SK-N-SH treated with all-trans-retinoic acid at 6 μM for 48 hours (cell line): ENCODE results near the gene GP1BA.

ENCODE experiments used
- RARB ChIP-seq: fragments of 250-450 bp; sonication (Bioruptor Pico); IDR thresholded peaks from 2 replicates; pipeline ENCODE4 v1.8.0; 2021; ENCODE audit warnings: mild to moderate bottlenecking, moderate library complexity
- ZFP30 ChIP-seq: fragments of 450-650 bp; formaldehyde crosslinking; IDR thresholded peaks from 2 replicates; pipeline ENCODE4 v1.5.0; 2022; ENCODE audit warnings: mild to moderate bottlenecking, moderate library complexity

DNA sequence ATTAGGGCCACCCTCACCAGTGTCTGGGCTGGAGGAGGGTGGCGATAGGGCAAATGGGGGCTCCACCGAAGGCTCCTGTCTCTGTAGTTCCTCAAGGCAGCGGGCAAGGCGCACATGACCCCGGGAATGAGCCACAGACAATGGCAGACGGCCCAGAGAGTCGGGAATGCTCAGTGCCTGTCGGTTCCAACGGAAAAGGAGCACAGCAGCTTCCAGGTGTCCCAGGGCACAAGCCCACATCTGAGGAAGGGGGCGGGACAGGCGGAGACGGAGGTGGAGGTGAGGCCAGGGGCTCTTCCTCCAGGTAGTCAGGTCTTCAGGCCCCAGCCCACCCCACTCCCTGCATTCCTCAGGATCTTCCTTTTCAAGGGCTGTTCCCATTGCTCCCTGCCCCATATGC lies 40.7 kb downstream of the GP1BA start:
- TF ChIP-seq ZFP30 (CRISPR knock-in tag) (no peak), RARB (CRISPR knock-in tag) (no peak)
